NCI-H1436 (cell line): Measurements from ENCODE around the gene ITIH3.

Experiments used
- DNase-seq: peaks from one replicate; lab custom pipeline; 2025; lab: John Stamatoyannopoulos, UW

Gene ITIH3

GRCh38 chr3:52779011-52779836 lies 15.4 kb upstream of the ITIH3 start:
- no peak for DNase-seq

- DNase-seq = no peak
These were observed 14.6 kb upstream of the ITIH3 start for GRCh38 chr3:52779837-52780585.

GRCh38 chr3:52781741-52782140 lies 12.9 kb upstream of the ITIH3 start:
- no peak for DNase-seq

- no peak for DNase-seq
These were observed 12.0 kb upstream of the ITIH3 start for GRCh38 chr3:52782412-52783210.

- no peak for DNase-seq
These were observed 11.4 kb upstream of the ITIH3 start for GRCh38 chr3:52783211-52783555.

- DNase-seq = no peak
These were observed 10.5 kb upstream of the ITIH3 start for GRCh38 chr3:52784021-52784621.

GRCh38 chr3:52784931-52785590 lies 9.5 kb upstream of the ITIH3 start:
- no peak for DNase-seq

GRCh38 chr3:52786330-52787215 lies 8.0 kb upstream of the ITIH3 start:
- no peak for DNase-seq

- no peak for DNase-seq
These were observed 7.3 kb upstream of the ITIH3 start for GRCh38 chr3:52787246-52787645.

GRCh38 chr3:52787672-52788625 lies 6.6 kb upstream of the ITIH3 start:
- no peak for DNase-seq

GRCh38 chr3:52788890-52789745 lies 5.5 kb upstream of the ITIH3 start:
- DNase-seq = no peak

GRCh38 chr3:52789746-52790040 lies 4.9 kb upstream of the ITIH3 start:
- DNase-seq = no peak

- no peak for DNase-seq
These were observed 4.3 kb upstream of the ITIH3 start for GRCh38 chr3:52790337-52790736.

- no peak for DNase-seq
These were observed 3.9 kb upstream of the ITIH3 start for GRCh38 chr3:52790741-52791140.

GRCh38 chr3:52791366-52791765 lies 3.2 kb upstream of the ITIH3 start:
- no peak for DNase-seq

- no peak for DNase-seq
These were observed 2.7 kb upstream of the ITIH3 start for GRCh38 chr3:52791928-52792327.

GRCh38 chr3:52792413-52792812 lies 2.2 kb upstream of the ITIH3 start:
- no peak for DNase-seq

GRCh38 chr3:52792961-52793695 lies 1.5 kb upstream of the ITIH3 start:
- no peak for DNase-seq
